K562 (cell line): ENCODE data around the gene PNP. TPM values are rescaled to one million over a fixed set of nuclear protein-coding genes. Genes with fewer than 3 reads are reported as not detected.
A peak's percentile ranks its signal among the peaks of the same experiment; 100 is the strongest.

Experiments
- C11orf30 ChIP-seq: fragments of 450-650 bp; IDR thresholded peaks from 2 replicates; pipeline ENCODE4 v1.6.1; 2016; ENCODE audit warnings: low read depth, mild to moderate bottlenecking
- CHD2 ChIP-seq: IDR thresholded peaks from 2 replicates; pipeline ENCODE4 v1.6.1; 2011; ENCODE audit warnings: low read depth, low read length
- FOXK1 ChIP-seq: sonication (generic); formaldehyde crosslinking; IDR thresholded peaks from 2 replicates; pipeline ENCODE4 v1.8.0; 2022; ENCODE audit warnings: missing genetic modification reagents, mild to moderate bottlenecking, borderline replicate concordance
- HOMEZ ChIP-seq: fragments of 250-450 bp; sonication (Bioruptor Pico); IDR thresholded peaks from 2 replicates; pipeline ENCODE4 v1.4.0; 2020; ENCODE audit warnings: mild to moderate bottlenecking, moderate library complexity
- JUND ChIP-seq, 2 experiments: IDR thresholded peaks; 2 replicates in 1 of 2; 3 replicates in 1 of 2; pipeline ENCODE4 v1.6.1; 2011; ENCODE audit warnings: borderline replicate concordance in 2 of 2, low read depth in 2 of 2, low read length in 2 of 2, improper control_type of control experiment in 1 of 2, missing biosample characterization in 1 of 2, missing genetic modification characterization in 1 of 2, missing genetic modification reagents in 1 of 2
- MECOM ChIP-seq: fragments of 250-450 bp; sonication (Bioruptor Pico); IDR thresholded peaks from 2 replicates; pipeline ENCODE4 v1.8.0; 2022; ENCODE audit warnings: inconsistent platforms
- MTA1 ChIP-seq: fragments of 450-650 bp; IDR thresholded peaks from 2 replicates; pipeline ENCODE4 v1.6.1; 2017; ENCODE audit warnings: borderline replicate concordance
- NBN ChIP-seq: fragments of 450-650 bp; IDR thresholded peaks from 2 replicates; pipeline ENCODE4 v1.6.1; 2016; ENCODE audit warnings: low read depth, mild to moderate bottlenecking
- PHF8 ChIP-seq: fragments of 200-600 bp; sonication (generic); IDR thresholded peaks from 2 replicates; pipeline ENCODE4 v1.6.1; 2012; ENCODE audit warnings: mixed run types, mild to moderate bottlenecking, inconsistent platforms, low read length, moderate library complexity, borderline replicate concordance
- SUPT5H ChIP-seq: fragments of 450-650 bp; IDR thresholded peaks from 2 replicates; pipeline ENCODE4 v1.6.1; 2016
- THRB ChIP-seq: fragments of 450-650 bp; formaldehyde crosslinking; conservative IDR thresholded peaks from 2 replicates; pipeline ENCODE4 v1.4.0; 2022; ENCODE audit warnings: mild to moderate bottlenecking, missing genetic modification characterization
- ZNF583 ChIP-seq: fragments of 250-450 bp; sonication (Bioruptor Pico); IDR thresholded peaks from 2 replicates; pipeline ENCODE4 v1.4.0; 2020
- ZNF639 ChIP-seq, 2 experiments: fragments of 200-800 bp in 1 of 2; sonication (Bioruptor generic) in 1 of 2; sonication (generic) in 1 of 2; formaldehyde crosslinking in 1 of 2; IDR thresholded peaks in 1 of 2; conservative IDR thresholded peaks in 1 of 2; 2 replicates each; pipeline versions ENCODE4 v1.5.0 to v1.6.1; 2016 to 2020; ENCODE audit warnings: missing compliant biosample characterization in 1 of 2, missing genetic modification characterization in 1 of 2, missing genetic modification reagents in 1 of 2
- polyA plus RNA-seq, 8 experiments: library from polyadenylated mRNA; depleted of rRNA in 4 of 8; stranded (reverse) in 5 of 8; unstranded in 3 of 8; fragments of >200 nt; fragmentation: Nextera tagmentation in 2 of 8; fragmentation: Illumina TruSeq in 1 of 8; extraction: Ambion mirVana in 2 of 8; extraction: Trizol in 1 of 8; gene quantifications; 2 replicates each; pipeline versions ENCODE4 v1.2.1 to v1.2.3, GENCODE V29; 2011 to 2014; ENCODE audit warnings: inconsistent platforms in 1 of 8, missing spikeins in 1 of 8
- total RNA-seq, 7 experiments: library from RNA; depleted of rRNA in 6 of 7; stranded (reverse); fragments of >200 nt in 6 of 7; fragmentation: Illumina TruSeq in 2 of 7; extraction: Trizol in 2 of 7; gene quantifications; 2 replicates each; pipeline versions ENCODE4 v1.2.1 to v1.2.3, GENCODE V29; 2011 to 2021; ENCODE audit warnings: low replicate concordance in 1 of 7

The PNP gene
- total and polyA plus RNA-seq, 9 of the 15 experiments (the other 6 are each of a cell fraction or from before 2014, with no cell fraction given) = 92.5 to 288 (median 137) TPM

GRCh38 chr14:20454516-20455354 lies 14.5 kb upstream of the PNP start, which contains the start of the genes APEX1 and OSGEP (continued):
- TF ChIP-seq ZNF639 (CRISPR knock-in tag; conservative IDR thresholded peaks at IDR 0.05 in 1 of 2, IDR thresholded peaks at IDR 0.05 in 1 of 2) (no peak), C11orf30 (peak; percentile 87), MTA1 (peak; percentile 64; the same call in 1 of the 2 replicates), ZNF583 (CRISPR knock-in tag) (0 out of 2 replicates have a peak, but pooled peaks have one; percentile 61), NBN (peak; percentile 52; the same call in 1 of the 2 replicates), HOMEZ (CRISPR knock-in tag) (no peak), CHD2 (peak; percentile 87), FOXK1 (CRISPR knock-in tag) (0 out of 2 replicates have a peak, but pooled peaks have one; percentile 23), THRB (CRISPR knock-in tag) (no peak), MECOM (CRISPR knock-in tag) (peak; percentile 13; the same call in 1 of the 2 replicates), SUPT5H (peak; percentile 72), PHF8 (peak; percentile 79; the same call in 1 of the 2 replicates), JUND (IDR thresholded peaks at IDR 0.05; ENCODE audit: borderline replicate concordance, low read depth, low read length) (peak; percentile 36), JUND (tag; IDR thresholded peaks at IDR 0.05; ENCODE audit: borderline replicate concordance, low read depth, low read length) (no peak; the same call in 1 of the 3 replicates)
